GM18508 (cell line): Measurements from ENCODE around the gene RAB44.

Source experiments
- ATAC-seq: cut with Tn5 transposase; IDR thresholded peaks from one replicate; pipeline ENCODE4 v1.9.1; 2021; ENCODE audit warnings: moderate number of reproducible peaks; ENCODE audit not compliant: insufficient read depth, unreplicated experiment

Gene RAB44

DNA sequence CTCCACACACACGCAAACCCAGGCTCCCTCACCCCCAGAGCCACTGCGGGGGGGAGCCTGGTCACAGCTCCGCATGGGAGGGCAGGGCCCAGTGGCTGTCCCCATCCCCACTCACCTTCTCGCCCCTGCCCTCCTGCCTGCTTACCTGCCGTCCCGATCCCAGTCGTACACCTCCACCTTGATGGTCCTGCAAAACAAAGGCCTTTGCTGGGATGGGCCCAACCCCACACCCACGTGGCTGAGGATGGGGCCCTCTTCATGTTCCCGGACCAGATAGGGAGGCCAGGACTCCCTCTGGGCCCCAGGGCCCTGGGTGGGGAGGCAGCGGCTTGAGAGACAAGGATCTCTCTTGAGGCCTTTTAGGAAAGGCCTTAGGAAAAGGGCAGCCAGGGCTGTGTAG, 67.6 kb downstream of the RAB44 start:
- no peak for ATAC-seq

DNA sequence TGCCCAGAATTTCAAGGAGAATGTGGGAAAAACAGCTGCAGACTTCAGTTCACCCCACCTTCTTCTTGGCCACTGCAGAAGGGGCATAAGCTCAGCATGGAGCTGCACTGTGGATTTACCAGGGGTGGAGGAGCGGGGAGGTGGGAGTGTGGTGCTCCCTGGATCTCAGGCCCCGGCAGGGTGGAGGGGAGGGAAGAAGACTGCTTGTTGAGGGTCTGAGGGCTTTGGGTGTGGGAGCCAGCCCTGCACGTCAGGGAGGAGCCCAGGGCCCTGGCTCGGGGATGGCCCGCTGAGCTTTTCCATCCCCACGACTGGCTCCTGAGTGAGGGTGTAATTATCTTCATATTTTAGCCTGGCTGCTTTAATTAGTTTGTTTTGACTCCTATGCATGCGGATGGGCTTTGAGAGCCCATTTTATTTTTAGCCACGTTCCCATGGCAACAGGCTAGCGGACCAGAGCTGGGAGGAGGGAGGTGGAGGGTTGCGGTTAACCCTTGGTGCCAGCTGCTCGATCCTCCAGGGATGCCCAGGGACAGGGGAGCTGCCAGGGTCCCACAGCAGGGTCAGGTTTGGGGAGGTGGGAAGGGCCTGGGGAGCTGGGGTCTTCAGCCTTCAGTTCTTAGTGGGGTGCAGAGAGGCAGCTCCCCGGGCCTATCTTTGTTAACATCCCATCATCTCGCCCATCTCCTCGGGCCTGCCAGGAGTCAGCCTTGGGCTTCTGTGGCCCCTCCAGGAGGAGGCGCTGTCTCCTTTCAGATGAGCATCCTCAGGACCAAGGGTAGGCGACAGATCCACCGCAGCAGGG, 68.2 kb downstream of the RAB44 start:
- no peak for ATAC-seq

DNA sequence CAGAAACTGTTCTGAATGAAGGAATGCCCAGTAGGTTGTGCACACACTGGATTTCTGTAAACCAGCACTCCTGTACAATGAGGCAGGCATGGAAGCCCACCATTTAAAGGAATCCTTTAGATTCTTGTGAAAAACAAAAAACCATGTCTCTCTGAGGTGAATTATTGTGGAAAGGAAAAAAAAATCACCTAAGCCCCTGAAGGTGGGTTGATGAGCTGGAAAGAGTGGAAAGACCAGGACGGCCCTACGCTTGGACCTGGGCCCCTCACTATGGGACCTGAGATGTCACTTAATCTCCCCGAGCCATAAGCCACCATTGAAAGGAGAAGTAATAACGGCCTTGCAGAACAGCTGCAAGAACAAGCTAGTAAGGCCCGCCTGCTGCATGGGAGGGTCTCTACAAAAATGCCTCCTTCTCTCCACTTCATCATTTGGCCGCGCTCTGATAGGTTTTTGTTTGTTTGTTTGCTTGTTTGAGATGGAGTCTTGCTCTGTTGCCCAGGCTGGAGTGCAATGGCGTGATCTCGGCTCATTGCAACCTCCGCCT, 68.8 kb downstream of the RAB44 start:
- no peak for ATAC-seq

DNA sequence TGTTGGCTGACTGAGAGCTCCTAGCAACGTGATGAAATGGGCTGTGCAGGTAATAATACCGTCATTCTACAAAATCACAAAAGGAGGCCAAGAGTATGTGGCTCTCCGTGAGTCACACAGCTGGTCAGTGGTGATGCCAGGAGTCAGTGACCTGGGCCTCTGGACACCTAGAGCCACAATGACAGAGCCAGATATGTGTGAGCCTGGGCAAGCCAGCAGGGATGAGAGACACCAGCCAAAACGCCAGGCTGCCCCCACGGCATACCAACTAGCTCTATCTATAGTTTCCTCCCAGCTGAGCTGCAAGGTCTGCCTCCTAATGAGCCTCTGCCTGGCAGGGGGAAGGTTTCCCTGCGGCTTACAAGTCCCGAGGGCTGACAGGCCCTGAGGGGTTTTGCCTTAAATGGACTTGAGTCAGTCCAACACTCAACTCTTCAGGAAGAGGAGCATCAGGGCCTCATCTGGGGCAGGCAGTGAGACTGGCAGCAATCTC, 71.6 kb downstream of the RAB44 start:
- no peak for ATAC-seq

DNA sequence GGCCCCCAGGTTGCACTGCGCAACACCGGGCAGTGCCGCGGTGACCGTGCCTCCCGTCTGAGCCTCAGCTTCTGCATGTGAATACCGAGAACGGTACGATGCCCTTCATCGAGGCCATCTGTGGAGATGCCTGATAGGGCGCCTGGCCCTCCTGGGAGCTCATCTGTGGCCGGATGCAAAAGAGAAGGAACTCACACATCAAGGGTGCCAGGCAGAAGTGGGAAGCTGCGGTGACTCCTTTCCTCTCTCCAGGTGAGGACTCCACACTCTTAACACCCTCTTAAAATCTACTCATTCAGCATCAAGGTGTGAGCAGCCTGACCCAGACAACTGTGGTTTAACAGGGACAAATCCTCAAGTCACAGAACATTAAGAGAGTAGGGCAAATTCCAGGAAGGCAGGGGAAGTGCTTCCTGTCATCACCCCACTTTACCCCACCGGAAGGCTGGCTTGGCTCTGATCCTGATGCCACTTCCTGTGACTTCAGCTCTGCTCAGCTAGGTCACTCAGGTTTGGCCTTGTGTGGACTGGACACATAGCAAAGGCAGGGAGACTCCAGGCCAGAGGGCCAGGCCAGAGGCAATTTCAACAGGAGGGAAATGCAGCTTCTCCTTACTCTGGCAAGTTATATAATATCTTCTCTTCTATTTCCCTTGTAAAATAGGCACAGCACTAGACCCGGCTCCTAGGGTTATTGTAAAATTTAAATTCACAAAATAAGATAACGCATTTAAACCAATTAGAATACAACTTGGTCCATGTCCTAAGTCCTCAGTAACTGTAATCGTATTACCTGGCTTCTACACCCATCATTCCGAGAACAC, 72.3 kb downstream of the RAB44 start:
- ATAC-seq = no peak

DNA sequence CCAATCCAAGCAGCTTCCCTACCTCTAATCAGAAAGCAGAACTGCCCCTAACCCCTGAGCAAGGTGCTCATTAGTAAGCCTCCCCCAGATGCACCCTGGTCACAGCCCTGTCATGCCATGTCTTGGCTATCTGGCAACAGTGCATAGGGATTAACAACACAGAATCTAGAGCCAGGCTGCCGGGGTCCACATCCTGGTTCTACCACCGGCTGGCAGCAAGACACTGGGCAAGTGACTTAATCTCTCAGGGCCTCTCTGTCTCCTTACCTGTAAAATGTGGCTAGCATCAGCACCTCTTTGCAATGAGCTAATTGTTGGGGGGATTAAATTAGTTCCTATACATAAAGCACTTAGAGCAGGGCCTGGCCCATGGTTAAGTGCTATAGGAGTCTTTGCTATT, 73.5 kb downstream of the RAB44 start:
- ATAC-seq = no peak

DNA sequence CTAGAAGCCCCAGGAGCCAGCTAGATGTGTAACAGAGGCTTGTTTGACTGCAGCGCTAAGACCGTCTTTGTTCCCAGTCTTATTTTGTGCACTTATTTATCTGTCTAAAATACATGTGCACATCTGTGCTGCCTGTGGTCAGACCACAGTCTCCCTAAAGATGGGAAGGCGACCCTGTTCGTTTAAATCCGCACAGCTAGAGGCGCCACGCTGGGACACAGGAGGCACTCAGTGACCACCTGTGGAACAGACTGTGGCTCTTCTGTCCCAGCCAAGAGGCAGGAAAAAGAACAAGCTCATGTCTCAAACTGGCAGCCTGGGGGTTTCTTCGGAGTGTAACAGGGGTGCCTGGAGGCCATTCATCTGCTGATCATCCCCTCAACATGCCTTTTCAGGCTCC, 74.8 kb downstream of the RAB44 start:
- ATAC-seq = no peak

DNA sequence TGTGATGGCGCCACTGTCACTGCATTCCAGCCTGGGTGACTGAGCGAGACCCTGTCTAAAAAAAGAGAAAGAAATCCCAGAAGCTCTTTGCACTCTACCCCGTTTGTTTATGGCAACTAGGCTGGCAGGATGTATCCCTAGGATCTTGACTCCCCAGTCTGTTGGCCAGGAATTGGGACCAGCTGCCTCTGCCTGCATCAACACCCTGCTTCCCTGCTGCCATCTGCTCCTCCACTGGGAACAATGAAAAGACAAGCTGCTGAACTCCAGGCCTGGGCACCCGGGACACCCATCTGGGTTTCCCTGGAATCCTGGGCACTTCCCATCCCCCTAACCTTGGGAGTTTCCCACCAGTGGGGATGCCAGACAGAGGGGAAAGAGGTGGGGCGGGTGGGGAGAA, 76.7 kb downstream of the RAB44 start:
- ATAC-seq = no peak

DNA sequence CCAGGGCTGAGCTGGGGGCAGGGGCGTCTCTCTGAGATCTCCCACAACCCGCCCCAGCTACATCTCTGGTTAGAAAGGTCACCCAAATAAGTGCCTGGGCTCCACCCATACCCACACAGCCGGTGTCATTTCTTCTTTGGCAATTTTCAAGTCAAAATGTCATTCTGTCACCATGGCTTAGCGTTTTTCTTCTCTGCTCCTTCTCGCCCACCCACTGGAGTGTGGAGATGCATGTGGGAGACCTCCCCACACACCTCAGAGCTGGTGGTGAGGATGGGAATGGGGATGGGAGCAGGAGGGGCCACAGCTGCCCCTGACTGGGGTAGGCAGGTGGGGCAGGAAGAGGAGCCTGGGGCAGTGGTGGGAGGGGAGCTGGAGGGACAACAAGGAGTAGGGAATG, 78.5 kb downstream of the RAB44 start:
- no peak for ATAC-seq

DNA sequence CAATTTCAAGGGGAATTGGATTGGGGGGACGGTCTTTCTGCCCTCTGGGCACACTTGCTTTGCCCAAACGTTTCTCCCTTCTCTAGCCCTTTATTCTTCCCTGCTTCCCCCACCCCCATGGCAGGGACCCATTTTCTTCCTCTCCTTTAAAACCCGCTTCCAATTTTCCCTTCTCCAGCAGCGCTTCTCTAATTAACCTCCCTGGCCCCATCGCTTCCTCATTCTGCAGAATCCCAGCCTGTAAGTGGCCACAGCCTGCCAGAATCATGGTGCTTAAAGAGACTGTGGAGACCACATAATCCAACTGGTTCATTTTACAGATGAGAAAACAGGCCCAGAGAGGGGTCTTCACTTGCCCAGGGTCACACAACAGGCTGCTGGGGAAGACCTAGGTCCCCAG, 80.2 kb downstream of the RAB44 start:
- no peak for ATAC-seq

DNA sequence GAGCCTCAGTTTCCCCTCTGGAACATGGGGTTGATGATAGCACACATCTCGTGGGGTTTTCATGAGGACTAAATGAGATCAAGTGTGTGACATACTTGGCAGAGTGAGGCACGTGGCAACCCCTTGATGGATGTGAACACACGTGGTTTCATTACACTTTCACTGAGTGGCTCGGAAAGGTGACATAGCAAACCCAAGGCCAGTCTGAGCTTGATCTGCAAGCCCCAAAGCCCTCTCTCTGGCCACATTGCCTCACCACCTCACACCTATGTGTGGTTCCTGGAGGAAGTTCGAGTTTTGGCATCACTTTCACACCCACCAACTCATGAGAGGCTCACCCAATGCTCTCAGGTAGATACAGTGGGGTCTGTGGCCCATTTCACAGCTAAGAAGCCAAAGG, 81.6 kb downstream of the RAB44 start:
- no peak for ATAC-seq

DNA sequence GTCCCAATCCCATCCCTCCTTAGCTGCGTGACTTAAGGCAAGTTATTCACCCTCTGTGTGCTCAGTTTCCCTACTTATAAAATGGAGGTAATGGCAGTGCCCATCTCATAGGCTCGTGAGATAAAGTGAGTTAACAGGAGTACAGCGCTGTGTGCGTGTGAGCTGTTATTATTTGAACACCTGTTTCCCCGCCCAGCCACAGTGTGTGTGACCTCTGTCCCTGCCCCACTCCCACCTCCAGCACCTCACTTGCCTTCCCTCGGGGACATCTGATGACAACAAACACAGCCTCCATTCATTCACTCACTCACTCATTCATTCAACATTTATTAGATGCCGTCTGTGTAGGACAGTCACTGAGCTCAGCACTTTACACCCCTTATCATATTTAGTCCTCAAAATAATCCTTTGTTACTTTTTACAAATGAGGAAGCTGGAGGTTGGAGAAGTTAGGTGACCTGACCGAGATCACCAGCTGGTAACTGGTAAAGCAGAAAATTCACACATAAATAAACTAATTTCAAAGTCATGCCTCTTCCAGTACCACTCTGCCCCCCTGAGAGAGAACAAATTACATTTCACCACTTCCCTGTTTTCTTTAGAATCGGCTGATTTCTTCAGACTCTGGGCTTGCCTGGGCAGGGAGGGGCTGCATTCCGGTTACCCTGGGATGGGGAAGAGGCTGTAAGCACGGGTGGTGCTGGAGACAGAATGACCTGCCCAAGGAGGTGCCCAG, 83.0 kb downstream of the RAB44 start:
- no peak for ATAC-seq

DNA sequence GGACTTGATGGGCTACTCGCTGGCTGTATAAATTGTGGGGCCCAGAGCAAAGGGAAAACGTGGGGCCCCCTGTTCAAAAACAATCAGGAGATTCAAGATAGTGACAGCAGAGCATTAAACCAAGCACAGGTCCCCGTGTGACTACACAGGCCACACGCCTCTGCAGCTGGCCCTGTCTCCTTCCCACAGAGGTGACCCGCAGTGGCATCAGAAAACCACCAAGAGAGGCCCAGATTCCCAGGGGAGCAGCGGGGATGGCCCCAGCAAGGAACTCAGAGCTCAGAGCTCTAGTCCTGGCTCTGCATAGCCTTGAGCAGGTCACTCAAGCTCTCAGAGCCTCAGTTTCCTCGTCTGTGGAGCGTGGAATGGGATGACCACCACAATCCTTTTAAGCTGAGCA, 84.0 kb downstream of the RAB44 start:
- ATAC-seq = no peak
